ENCODE results near the gene TMEM63A.

DNA sequence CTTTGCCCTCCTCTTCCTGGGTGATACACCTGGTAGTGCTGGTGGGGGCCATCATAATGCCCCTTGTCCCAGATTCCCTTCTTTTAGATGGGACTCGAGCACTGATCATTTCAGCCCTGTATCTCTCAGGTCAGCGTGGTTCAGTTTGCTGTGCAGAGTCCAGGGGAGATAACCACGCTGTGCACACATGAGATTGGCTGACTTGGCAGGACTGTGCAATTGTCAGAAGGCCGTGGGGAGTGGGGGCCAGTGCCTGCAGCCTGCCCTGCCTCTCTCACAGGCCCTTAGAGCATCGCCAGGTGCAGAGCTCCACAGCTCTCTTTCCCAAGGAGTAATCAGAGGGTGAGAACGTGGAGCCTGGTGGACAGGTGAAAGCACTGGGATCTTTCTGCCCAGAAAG lies 57.1 kb downstream of the TMEM63A start:
- TF ChIP-seq POLR2A (IDR thresholded peaks at IDR 0.05): no peak
- TF ChIP-seq CTCF (IDR thresholded peaks at IDR 0.05): no peak
- TF ChIP-seq POLR2AphosphoS5 (IDR thresholded peaks at IDR 0.05; ENCODE audit: insufficient read depth in 1 of 2, low read depth in 1 of 2): no peak
